ENCODE data around the gene ZNF423.

Gene ZNF423

GRCh38 chr16:49708491-49708890, 147.4 kb downstream of the ZNF423 start:
- no peak overlapping the region for H3K4me3 ChIP-seq (ENCODE audit: low read depth, low read length)
- H3K27ac ChIP-seq, result no peak overlapping the region
- no peaks in the 10 kb centered on the region for H3K36me3 ChIP-seq
- TF ChIP-seq CTCF (IDR thresholded peaks at IDR 0.05; ENCODE audit: low read depth, low read length), result no peak
- H3K27me3 ChIP-seq (ENCODE audit: insufficient read depth, low read depth, severe bottlenecking), result no peaks in the 10 kb centered on the region
- H3K9me3 ChIP-seq (ENCODE audit: severe bottlenecking), result no peaks in the 10 kb centered on the region
- no peak for DNase-seq

- TF ChIP-seq CTCF (IDR thresholded peaks at IDR 0.05; ENCODE audit: low read depth, low read length), result no peak
- no peaks in the 10 kb centered on the region for H3K36me3 ChIP-seq
- no peak overlapping the region for H3K4me3 ChIP-seq (ENCODE audit: low read depth, low read length)
- no peak for DNase-seq
- no peak overlapping the region for H3K27ac ChIP-seq
- no peaks in the 10 kb centered on the region for H3K9me3 ChIP-seq (ENCODE audit: severe bottlenecking)
- H3K27me3 ChIP-seq (ENCODE audit: insufficient read depth, low read depth, severe bottlenecking), result no peaks in the 10 kb centered on the region
These were observed 149.1 kb downstream of the ZNF423 start for GRCh38 chr16:49706620-49707355.

- no peaks in the 10 kb centered on the region for H3K27me3 ChIP-seq (ENCODE audit: insufficient read depth, low read depth, severe bottlenecking)
- peak; percentile 55 for TF ChIP-seq CTCF (IDR thresholded peaks at IDR 0.05; ENCODE audit: low read depth, low read length)
- no peaks in the 10 kb centered on the region for H3K9me3 ChIP-seq (ENCODE audit: severe bottlenecking)
- peak; percentile 39 for DNase-seq
- H3K4me3 ChIP-seq (ENCODE audit: low read depth, low read length), result no peak overlapping the region
- H3K36me3 ChIP-seq, result no peaks in the 10 kb centered on the region
- no peak overlapping the region for H3K27ac ChIP-seq
These were observed 151.2 kb downstream of the ZNF423 start for GRCh38 chr16:49704586-49705155.

- H3K4me3 ChIP-seq (ENCODE audit: low read depth, low read length), result no peak overlapping the region
- no peaks in the 10 kb centered on the region for H3K27me3 ChIP-seq (ENCODE audit: insufficient read depth, low read depth, severe bottlenecking)
- peak; percentile 49 for DNase-seq
- H3K9me3 ChIP-seq (ENCODE audit: severe bottlenecking), result no peaks in the 10 kb centered on the region
- no peaks in the 10 kb centered on the region for H3K36me3 ChIP-seq
- no peak for TF ChIP-seq CTCF (IDR thresholded peaks at IDR 0.05; ENCODE audit: low read depth, low read length)
- H3K27ac ChIP-seq, result no peak overlapping the region
These were observed 152.4 kb downstream of the ZNF423 start for GRCh38 chr16:49703483-49703882.

GRCh38 chr16:49701789-49702494, 154.0 kb downstream of the ZNF423 start:
- TF ChIP-seq CTCF (IDR thresholded peaks at IDR 0.05; ENCODE audit: low read depth, low read length), result no peak
- H3K9me3 ChIP-seq (ENCODE audit: severe bottlenecking), result no peaks in the 10 kb centered on the region
- H3K27ac ChIP-seq, result peak overlapping the region; percentile 54
- DNase-seq, result peak; percentile 31
- no peaks in the 10 kb centered on the region for H3K27me3 ChIP-seq (ENCODE audit: insufficient read depth, low read depth, severe bottlenecking)
- H3K4me3 ChIP-seq (ENCODE audit: low read depth, low read length), result peak overlapping the region; percentile 6
- H3K36me3 ChIP-seq, result no peaks in the 10 kb centered on the region
